GM12874 (cell line): Measurements from ENCODE around the gene PIAS3.

ENCODE experiments used
- CTCF ChIP-seq: IDR thresholded peaks from 2 replicates; pipeline ENCODE4 v1.5.1; 2011; ENCODE audit warnings: low read depth, mild to moderate bottlenecking, control low read depth, low read length, moderate library complexity; ENCODE audit not compliant: insufficient read depth

Gene PIAS3

GRCh38 chr1:145893306-145894055, 34.6 kb upstream of the PIAS3 start:
- TF ChIP-seq CTCF = no peak

GRCh38 chr1:145892486-145893087, 33.7 kb upstream of the PIAS3 start:
- no peak for TF ChIP-seq CTCF

- TF ChIP-seq CTCF = peak; percentile 84
Observed at GRCh38 chr1:145891587-145892485, 33.0 kb upstream of the PIAS3 start.

- no peak for TF ChIP-seq CTCF
Observed at GRCh38 chr1:145891143-145891542, 32.3 kb upstream of the PIAS3 start.

- TF ChIP-seq CTCF = no peak
Observed at GRCh38 chr1:145889722-145890121, 30.8 kb upstream of the PIAS3 start.

GRCh38 chr1:145887631-145888030, 28.8 kb upstream of the PIAS3 start:
- no peak for TF ChIP-seq CTCF

GRCh38 chr1:145886816-145887215, 27.9 kb upstream of the PIAS3 start:
- no peak for TF ChIP-seq CTCF
